ENCODE results near the gene B3GLCT.

GRCh38 chr13:31240921-31241320 lies 41.1 kb downstream of the B3GLCT start:
- TF ChIP-seq CTCF (conservative IDR thresholded peaks at IDR 0.05; ENCODE audit: low read depth in 2 of 2): no peak
- TF ChIP-seq EZH2 (IDR thresholded peaks at IDR 0.05; ENCODE audit: low read depth, unreplicated experiment): no peak
- no peak for TF ChIP-seq POLR2AphosphoS5 (IDR thresholded peaks at IDR 0.05; ENCODE audit: low read depth)
- TF ChIP-seq, protein P1, sequence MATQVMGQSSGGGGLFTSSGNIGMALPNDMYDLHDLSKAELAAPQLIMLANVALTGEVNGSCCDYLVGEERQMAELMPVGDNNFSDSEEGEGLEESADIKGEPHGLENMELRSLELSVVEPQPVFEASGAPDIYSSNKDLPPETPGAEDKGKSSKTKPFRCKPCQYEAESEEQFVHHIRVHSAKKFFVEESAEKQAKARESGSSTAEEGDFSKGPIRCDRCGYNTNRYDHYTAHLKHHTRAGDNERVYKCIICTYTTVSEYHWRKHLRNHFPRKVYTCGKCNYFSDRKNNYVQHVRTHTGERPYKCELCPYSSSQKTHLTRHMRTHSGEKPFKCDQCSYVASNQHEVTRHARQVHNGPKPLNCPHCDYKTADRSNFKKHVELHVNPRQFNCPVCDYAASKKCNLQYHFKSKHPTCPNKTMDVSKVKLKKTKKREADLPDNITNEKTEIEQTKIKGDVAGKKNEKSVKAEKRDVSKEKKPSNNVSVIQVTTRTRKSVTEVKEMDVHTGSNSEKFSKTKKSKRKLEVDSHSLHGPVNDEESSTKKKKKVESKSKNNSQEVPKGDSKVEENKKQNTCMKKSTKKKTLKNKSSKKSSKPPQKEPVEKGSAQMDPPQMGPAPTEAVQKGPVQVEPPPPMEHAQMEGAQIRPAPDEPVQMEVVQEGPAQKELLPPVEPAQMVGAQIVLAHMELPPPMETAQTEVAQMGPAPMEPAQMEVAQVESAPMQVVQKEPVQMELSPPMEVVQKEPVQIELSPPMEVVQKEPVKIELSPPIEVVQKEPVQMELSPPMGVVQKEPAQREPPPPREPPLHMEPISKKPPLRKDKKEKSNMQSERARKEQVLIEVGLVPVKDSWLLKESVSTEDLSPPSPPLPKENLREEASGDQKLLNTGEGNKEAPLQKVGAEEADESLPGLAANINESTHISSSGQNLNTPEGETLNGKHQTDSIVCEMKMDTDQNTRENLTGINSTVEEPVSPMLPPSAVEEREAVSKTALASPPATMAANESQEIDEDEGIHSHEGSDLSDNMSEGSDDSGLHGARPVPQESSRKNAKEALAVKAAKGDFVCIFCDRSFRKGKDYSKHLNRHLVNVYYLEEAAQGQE (IDR thresholded peaks at IDR 0.05; ENCODE audit: unreplicated experiment): no peak
